A549 (cell line): Measurements from ENCODE around the gene LIAS. TPM values are rescaled to one million over a fixed set of nuclear protein-coding genes. Genes with fewer than 3 reads are reported as not detected.

ENCODE experiments used
- ATAC-seq, 2 experiments: fragments of 200-7000 bp in 1 of 2; fragments of >200 bp in 1 of 2; cut with Nextera tagmentation in 1 of 2; cut with Tn5 transposase in 1 of 2; 3 replicates each; pipeline versions ENCODE4 v1.8.0 to v1.9.1; 2018 to 2020; ENCODE audit warnings: mild to moderate bottlenecking in 1 of 2, moderate library complexity in 1 of 2
- CTCF ChIA-PET: fragments of 300-600 bp; sonication (Branson Sonifier 250); formaldehyde crosslinking; extraction: SDS; loops from one replicate; lab custom pipeline; 2021; ENCODE audit warnings: antibody characterized with exemption, inconsistent platforms; lab: Yijun Ruan, JAX
- POLR2A ChIA-PET: fragments of 350-600 bp; formaldehyde crosslinking; extraction: SDS; loops from one replicate; lab custom pipeline; 2021; ENCODE audit warnings: antibody characterized with exemption, inconsistent platforms; lab: Yijun Ruan, JAX
- DNase-seq, 2 experiments: peaks; one replicate each; pipeline versions ENCODE4 v3.0.0 to v3.0.0-alpha.2; 2011 to 2016; ENCODE audit warnings: low read depth in 1 of 2, low spot score in 1 of 2
- FAIRE-seq: peaks from 2 replicates; lab custom pipeline; 2011; peaks lifted over from hg19 to GRCh38; lab: Jason Lieb, UNC
- H3K27ac ChIP-seq, 2 experiments: fragments of >200 bp; sonication (Bioruptor Twin); formaldehyde crosslinking; 3 replicates each; pipeline ENCODE4 v1.5.1; 2016 to 2017
- H3K4me1 ChIP-seq: fragments of >200 bp; sonication (Bioruptor Twin); formaldehyde crosslinking; 3 replicates; pipeline ENCODE4 v1.6.1; 2016
- H3K4me2 ChIP-seq: fragments of >200 bp; sonication (Bioruptor Twin); formaldehyde crosslinking; 3 replicates; pipeline ENCODE4 v1.6.1; 2016
- H3K4me3 ChIP-seq: fragments of >200 bp; sonication (Bioruptor Twin); formaldehyde crosslinking; 3 replicates; pipeline ENCODE4 v1.5.1; 2016
- H3K9me3 ChIP-seq: fragments of >200 bp; sonication (Bioruptor Twin); formaldehyde crosslinking; 3 replicates; pipeline ENCODE4 v1.6.1; 2016
- CHD4 ChIP-seq: fragments of 200-600 bp; sonication (generic); IDR thresholded peaks from 2 replicates; pipeline ENCODE4 v1.6.1; 2016; ENCODE audit warnings: antibody characterized with exemption, mild to moderate bottlenecking, borderline replicate concordance
- EHMT2 ChIP-seq: fragments of 200-600 bp; sonication (generic); IDR thresholded peaks from 2 replicates; pipeline ENCODE4 v1.6.1; 2016; ENCODE audit warnings: antibody characterized with exemption, low read depth, mild to moderate bottlenecking, moderate library complexity
- HMGXB4 ChIP-seq: fragments of 250-450 bp; sonication (Bioruptor Pico); IDR thresholded peaks from 2 replicates; pipeline ENCODE4 v1.5.0; 2021; ENCODE audit warnings: mild to moderate bottlenecking, moderate library complexity, borderline replicate concordance
- JUNB ChIP-seq: fragments of >200 bp; sonication (Bioruptor Twin); formaldehyde crosslinking; IDR thresholded peaks from 2 replicates; pipeline ENCODE4 v1.6.1; 2016
- KDM1A ChIP-seq: fragments of 200-600 bp; sonication (generic); IDR thresholded peaks from 2 replicates; pipeline ENCODE4 v1.6.1; 2016; ENCODE audit warnings: low read depth, mild to moderate bottlenecking
- NPAS2 ChIP-seq: fragments of 250-450 bp; sonication (Bioruptor Pico); IDR thresholded peaks from 2 replicates; pipeline ENCODE4 v1.8.0; 2022; ENCODE audit warnings: mild to moderate bottlenecking, moderate library complexity, borderline replicate concordance
- RAD21 ChIP-seq, 2 experiments: fragments of >200 bp in 1 of 2; sonication (Bioruptor Twin) in 1 of 2; formaldehyde crosslinking in 1 of 2; IDR thresholded peaks in 1 of 2; conservative IDR thresholded peaks in 1 of 2; 2 replicates in 1 of 2; 3 replicates in 1 of 2; pipeline ENCODE4 v1.6.1; 2012 to 2018; ENCODE audit warnings: inconsistent platforms in 1 of 2
- RCOR1 ChIP-seq: fragments of 150-350 bp; IDR thresholded peaks from 2 replicates; pipeline ENCODE4 v1.6.1; 2014; ENCODE audit warnings: antibody characterized with exemption, low read length, low read depth
- RNF2 ChIP-seq: fragments of 200-600 bp; sonication (generic); IDR thresholded peaks from 2 replicates; pipeline ENCODE4 v1.6.1; 2016; ENCODE audit warnings: low read depth, mild to moderate bottlenecking, antibody characterized with exemption, moderate library complexity, borderline replicate concordance
- ZC3H11A ChIP-seq: fragments of 450-650 bp; IDR thresholded peaks from 2 replicates; pipeline ENCODE4 v1.6.1; 2014; ENCODE audit warnings: antibody characterized with exemption, mild to moderate bottlenecking
- WGBS: methylation state at CpG from one replicate; pipeline ENCODE4 v1.1.6; 2017; ENCODE audit errors: missing lambda C conversion rate; 5-methylcytosine and 5-hydroxymethylcytosine counted together
- polyA plus RNA-seq, 4 experiments: library from polyadenylated mRNA; depleted of rRNA in 3 of 4; stranded (reverse); fragments of >200 nt; fragmentation: RNase III in 1 of 4; extraction: RNeasy Plus Mini Kit Qiagen cat#74134 plus additional on column Dnase treatment in 1 of 4; gene quantifications; 2 replicates in 3 of 4; 3 replicates in 1 of 4; pipeline ENCODE4 v1.2.3, GENCODE V29; 2011 to 2017
- TF ChIP-seq, protein P1 (sequence below): fragments of >200 bp; sonication (Bioruptor Twin); formaldehyde crosslinking; IDR thresholded peaks from 3 replicates; pipeline ENCODE4 v1.5.1; 2016
- TF ChIP-seq, protein P2 (sequence below): IDR thresholded peaks from 2 replicates; pipeline ENCODE4 v1.6.1; 2012
- TF ChIP-seq, protein P3 (sequence below): fragments of 150-350 bp; IDR thresholded peaks from 2 replicates; pipeline ENCODE4 v1.6.1; 2014; ENCODE audit warnings: low read depth, mild to moderate bottlenecking, low read length

The LIAS gene
- polyA plus RNA-seq, 2 of the 4 experiments (the other 2 are of a cell fraction): 11.3 to 22.3 TPM

DNA sequence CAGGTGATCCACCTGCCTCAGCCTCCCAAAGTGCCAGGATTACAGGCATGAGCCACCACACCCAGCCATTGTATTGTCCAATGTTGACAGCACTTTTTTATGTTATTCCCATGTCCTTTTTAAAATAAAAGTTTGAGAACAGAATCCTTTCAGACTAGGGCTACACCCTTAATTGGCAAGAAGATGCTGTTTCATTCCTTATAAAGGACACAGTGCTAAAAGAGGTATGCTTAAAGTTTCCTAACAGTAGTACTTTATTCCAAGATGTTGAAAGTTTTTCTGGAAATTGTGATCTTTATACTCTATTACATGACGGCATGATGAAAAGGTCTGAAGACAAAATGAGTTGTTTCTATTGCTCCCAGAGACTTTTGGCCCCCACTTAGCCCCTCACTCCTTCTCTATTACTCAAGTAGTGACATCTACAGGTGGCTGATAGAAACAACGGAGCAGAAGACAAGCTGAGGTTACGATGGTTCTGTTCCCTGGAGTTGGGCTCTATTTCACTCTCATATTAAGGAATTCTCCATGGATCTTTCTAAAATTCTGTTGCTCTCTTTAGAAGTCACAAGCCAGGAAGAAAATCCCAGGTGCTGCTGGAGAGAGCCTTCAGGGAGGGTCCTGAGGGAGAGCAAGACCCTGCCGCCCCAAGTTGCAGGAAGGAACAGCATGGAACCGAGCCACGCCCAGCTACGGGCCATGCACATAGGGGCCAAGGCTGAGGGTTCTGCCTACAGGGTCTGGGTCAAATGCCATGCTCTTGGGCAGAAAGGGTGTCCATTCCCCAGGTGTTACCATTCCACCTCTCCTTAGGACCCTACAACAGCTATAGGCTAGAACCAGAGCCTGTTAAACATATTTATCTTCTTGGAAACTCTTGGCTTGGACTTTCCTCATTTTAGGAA is 22.9 kb upstream of the LIAS start:
- H3K4me2 ChIP-seq: no peak overlapping the region
- no peak for FAIRE-seq
- TF ChIP-seq JUNB (no peak), RCOR1 (no peak), RAD21 (conservative IDR thresholded peaks at IDR 0.05 in 1 of 2, IDR thresholded peaks at IDR 0.05 in 1 of 2) (peak; percentile 44 to 47; a peak in 4 of 5 replicates)
- TF ChIP-seq, protein P1, sequence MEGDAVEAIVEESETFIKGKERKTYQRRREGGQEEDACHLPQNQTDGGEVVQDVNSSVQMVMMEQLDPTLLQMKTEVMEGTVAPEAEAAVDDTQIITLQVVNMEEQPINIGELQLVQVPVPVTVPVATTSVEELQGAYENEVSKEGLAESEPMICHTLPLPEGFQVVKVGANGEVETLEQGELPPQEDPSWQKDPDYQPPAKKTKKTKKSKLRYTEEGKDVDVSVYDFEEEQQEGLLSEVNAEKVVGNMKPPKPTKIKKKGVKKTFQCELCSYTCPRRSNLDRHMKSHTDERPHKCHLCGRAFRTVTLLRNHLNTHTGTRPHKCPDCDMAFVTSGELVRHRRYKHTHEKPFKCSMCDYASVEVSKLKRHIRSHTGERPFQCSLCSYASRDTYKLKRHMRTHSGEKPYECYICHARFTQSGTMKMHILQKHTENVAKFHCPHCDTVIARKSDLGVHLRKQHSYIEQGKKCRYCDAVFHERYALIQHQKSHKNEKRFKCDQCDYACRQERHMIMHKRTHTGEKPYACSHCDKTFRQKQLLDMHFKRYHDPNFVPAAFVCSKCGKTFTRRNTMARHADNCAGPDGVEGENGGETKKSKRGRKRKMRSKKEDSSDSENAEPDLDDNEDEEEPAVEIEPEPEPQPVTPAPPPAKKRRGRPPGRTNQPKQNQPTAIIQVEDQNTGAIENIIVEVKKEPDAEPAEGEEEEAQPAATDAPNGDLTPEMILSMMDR: peak; percentile 31; the same call in 2 of the 3 replicates
- TF ChIP-seq, all 56 proteins: peak for 2
- Histone ChIP-seq H3K4me1 (no peaks in the 10 kb centered on the region), H3K27ac (no peak overlapping the region), H3K9me3 (no peaks in the 10 kb centered on the region), H3K4me3 (no peak overlapping the region)
- CTCF ChIA-PET: interaction anchor here (1.1 kb wide), 1 partner anchor 9 kb away, joined by 3 read pairs; no protein-coding TSS in a partner anchor
- ATAC-seq (no peak), DNase-seq (no peak)
- 78% methylated on average over 7 of the region's 7 CpGs for WGBS
- POLR2A ChIA-PET: no interaction called here

DNA sequence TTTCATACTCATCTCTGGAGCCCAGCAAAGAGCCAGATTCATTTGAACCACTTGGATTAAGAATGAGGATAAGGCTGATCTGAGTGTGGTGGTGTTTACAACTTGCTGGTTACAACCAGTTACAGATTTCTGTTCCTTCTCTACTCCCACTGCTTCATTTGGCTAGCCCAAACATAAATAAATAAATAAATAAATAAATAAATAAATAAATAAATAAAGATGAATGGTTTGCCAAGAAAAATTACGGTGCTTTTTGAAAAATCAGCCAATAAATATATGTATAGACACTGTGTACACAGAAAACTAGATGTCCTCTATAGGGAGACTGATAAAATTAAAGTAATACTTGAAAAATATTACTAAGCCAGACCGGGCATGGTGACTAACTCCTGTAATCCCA is 17.3 kb upstream of the LIAS start:
- no peak overlapping the region for H3K4me2 ChIP-seq
- ATAC-seq (no peak), DNase-seq (no peak)
- POLR2A ChIA-PET: no interaction called here
- H3K4me3 ChIP-seq: no peak overlapping the region
- no peak overlapping the region for H3K27ac ChIP-seq
- 72% methylated on average over 2 of the region's 2 CpGs for WGBS
- TF ChIP-seq RNF2: no peak
- TF ChIP-seq, protein P2, sequence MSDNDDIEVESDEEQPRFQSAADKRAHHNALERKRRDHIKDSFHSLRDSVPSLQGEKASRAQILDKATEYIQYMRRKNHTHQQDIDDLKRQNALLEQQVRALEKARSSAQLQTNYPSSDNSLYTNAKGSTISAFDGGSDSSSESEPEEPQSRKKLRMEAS: no peak
- no peak for TF ChIP-seq KDM1A
- peak; percentile 90 for TF ChIP-seq ZC3H11A
- TF ChIP-seq, all 56 proteins: peak for 1
- FAIRE-seq: no peak
- CTCF ChIA-PET: no interaction called here
- no peaks in the 10 kb centered on the region for H3K9me3 ChIP-seq
- H3K4me1 ChIP-seq: no peaks in the 10 kb centered on the region

DNA sequence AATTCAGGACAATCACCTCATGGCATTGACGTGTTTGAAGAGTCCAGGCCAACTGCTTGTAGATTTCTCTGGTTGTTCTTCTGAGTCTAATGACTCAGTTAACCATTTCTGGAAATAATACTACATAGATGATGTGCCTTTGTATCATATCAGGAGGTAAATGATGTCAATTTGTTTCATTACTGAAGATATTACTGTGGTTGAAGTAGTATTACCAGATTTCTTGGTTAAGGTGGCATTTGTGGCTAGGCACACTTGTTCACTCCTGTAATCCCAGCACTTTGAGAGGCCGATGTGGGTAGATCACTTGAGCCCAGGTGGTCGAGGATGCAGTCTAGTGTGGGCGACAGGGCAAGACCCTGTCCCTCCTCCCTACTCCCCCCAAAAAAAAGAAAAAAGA is 15.9 kb upstream of the LIAS start:
- no peak for ATAC-seq
- CTCF ChIA-PET: interaction anchor here (0.6 kb wide), 1 partner anchor 29 kb away, joined by 3 read pairs; no protein-coding TSS in a partner anchor
- POLR2A ChIA-PET: interaction anchor here (0.7 kb wide), 1 partner anchor 380 kb away, joined by 5 read pairs; no protein-coding TSS in a partner anchor

More for the DNA sequence above, 15.9 kb upstream of the LIAS start:
- H3K4me1 ChIP-seq: no peaks in the 10 kb centered on the region
- WGBS: 57% methylated on average over 4 of the region's 4 CpGs
- TF ChIP-seq CHD4 (no peak), EHMT2 (no peak), HMGXB4 (no peak), NPAS2 (CRISPR knock-in tag) (no peak), RNF2 (no peak)
- TF ChIP-seq, protein P3, sequence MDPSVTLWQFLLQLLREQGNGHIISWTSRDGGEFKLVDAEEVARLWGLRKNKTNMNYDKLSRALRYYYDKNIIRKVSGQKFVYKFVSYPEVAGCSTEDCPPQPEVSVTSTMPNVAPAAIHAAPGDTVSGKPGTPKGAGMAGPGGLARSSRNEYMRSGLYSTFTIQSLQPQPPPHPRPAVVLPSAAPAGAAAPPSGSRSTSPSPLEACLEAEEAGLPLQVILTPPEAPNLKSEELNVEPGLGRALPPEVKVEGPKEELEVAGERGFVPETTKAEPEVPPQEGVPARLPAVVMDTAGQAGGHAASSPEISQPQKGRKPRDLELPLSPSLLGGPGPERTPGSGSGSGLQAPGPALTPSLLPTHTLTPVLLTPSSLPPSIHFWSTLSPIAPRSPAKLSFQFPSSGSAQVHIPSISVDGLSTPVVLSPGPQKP: no peak
- TF ChIP-seq, protein P2: no peak
- H3K9me3 ChIP-seq: no peaks in the 10 kb centered on the region
- no peak for DNase-seq
- H3K4me3 ChIP-seq: no peak overlapping the region
- no peak for FAIRE-seq
- no peak overlapping the region for H3K4me2 ChIP-seq
- H3K27ac ChIP-seq: no peak overlapping the region
